Dermis blood vessel endothelial cell (primary cell): ENCODE results near the gene TEPSIN. TPM values are rescaled to one million over a fixed set of nuclear protein-coding genes. Genes with fewer than 3 reads are reported as not detected.

ENCODE experiments used
- DNase-seq: peaks from one replicate; pipeline ENCODE4 v3.0.0; 2010
- total RNA-seq: library from RNA; depleted of rRNA; stranded (reverse); fragments of >200 nt; gene quantifications from 2 replicates; pipeline ENCODE4 v1.2.3, GENCODE V29; 2014

Gene TEPSIN
- total RNA-seq, 1 donor from 2014 or later = 24.5 TPM

DNA sequence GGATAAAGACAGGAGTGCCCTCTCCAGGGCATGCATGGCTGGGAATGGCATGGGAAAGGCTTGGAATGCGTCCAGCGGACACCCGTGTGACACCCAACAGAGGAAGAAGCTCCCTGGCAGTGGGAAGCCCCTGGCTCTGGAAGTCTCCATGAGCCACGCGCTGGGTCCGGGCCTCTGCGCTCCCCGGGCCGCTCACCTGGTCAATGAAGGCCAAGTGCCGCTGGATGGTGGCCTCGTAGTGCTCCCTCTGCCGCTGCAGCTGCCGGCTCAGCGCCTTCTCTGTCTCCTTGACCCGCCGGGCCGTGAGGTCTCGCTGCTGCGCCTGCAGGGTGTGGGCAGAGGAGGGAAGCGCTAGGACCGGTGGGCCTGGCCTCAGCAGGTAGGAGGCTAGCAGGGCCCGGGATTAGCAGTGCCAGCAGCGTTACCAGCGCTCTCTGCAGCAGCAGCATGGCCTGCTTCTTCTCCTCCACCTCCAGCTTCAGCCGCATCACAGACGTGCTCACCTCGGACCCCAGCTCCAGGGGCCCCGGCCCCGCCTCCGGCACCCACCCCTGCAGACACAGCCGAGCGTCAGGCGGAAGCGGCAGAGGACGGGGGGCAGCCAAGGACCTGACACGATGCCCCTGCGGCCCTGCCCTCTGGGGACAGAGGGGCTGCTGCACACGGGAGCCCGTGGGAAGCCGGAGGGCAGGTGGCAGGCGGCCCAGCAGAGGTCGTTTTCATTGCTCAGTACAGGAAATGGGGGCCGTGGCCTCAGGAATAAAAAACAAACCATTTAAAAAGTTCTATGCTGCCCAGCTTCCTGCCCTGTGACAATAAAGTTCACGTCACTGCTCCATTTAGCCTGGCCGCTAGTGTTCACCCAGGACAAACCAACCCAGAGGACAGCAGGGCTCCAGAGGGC, 42.1 kb downstream of the TEPSIN start:
- peak; percentile 76 for DNase-seq

DNA sequence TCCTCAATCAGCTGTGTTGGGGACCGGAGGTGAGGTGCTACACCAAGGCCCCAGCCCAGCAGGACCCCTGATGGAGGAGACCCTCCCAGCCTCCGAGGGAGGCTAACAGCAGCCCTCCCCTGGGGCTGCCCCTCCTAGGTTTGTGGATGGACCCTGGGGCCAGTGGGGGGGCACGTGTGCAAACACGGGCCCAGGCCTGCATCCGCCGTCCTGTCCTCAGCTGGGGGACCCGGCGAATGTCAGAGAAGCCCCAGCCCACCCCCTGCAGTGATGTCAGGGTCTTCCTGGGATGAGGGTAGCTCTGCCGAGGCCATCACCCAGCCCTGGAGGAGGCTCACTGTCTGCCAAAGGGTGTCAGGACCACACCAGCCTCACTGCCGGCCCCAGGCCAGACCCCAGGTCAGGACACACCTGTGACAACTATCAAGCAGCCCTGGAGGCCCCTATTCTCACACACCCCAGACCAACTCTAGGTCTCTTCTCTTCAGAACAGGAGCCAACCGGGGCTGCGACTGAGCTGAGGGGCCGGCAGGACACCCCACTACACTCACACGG, 42.8 kb downstream of the TEPSIN start:
- no peak for DNase-seq

DNA sequence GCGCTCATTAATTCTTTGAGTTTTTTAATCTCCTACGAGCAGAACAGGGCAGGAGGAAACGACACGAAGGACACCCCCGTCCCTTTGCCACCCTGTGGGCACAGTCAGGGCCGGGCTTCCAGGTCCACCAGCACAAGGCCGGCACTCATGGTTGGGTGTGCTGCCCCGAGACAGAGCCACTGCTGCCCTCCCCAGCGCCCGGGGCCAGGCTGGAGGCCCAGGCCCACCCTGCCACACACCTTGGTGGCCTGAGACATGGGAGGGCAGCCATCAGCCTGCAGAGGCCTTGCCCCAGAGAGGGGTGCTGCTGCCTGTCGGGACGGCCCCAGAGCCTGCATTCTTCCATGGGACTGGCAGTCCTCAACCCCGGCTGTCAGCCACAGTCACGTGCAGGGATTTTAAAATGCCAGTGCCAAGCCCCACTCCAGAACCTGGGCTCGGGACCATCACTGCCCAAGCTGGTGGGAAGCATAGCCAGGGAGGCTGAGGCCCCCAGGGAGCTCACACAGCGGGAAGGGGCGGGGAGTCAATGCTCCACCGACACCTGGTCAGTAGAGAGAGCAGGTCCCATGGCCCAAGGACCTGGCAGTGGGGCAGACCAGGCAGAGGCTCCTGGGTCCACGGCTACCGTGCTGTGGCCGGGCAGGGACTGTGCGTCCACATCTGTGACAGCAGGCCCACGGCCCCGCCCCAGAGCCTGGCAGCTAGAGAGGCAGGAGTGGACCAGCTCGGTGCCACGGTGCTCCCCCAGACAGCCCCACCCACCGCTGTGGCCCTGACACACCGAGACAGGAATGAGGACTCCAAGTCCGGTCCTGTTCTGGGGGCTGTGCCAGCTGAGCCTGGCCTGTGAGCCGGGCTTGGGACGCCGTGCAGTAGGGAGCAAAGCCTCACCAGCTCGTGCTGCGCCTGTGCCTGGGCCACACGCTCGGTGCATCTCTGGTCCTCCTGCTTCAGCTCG, 43.6 kb downstream of the TEPSIN start:
- no peak for DNase-seq

DNA sequence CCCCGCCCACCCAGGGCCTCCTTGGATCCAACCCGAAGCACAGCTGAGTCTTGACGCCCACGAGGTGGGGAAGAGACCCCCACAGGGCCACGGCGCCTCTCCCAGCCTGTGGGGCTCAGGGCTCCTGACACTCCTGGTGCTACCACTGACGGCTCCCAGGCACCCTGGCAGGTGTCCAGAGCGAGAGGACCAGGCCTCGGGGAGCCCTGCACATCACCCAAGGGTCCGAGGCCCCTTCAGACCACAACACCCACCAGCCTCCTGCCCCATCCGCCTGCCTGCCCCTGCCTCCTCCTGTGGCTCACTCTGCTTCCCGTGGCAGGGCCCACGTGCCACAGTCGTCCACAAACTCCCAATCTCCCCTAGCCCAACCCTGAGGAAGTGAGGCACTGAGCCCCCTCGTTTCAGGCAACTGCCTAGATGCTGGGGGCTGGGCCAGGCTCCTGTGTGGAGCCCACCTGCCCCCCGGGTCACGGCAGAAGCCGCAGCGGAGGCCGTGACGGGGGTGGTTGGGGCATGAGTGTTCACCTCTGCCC, 44.6 kb downstream of the TEPSIN start:
- DNase-seq = no peak

DNA sequence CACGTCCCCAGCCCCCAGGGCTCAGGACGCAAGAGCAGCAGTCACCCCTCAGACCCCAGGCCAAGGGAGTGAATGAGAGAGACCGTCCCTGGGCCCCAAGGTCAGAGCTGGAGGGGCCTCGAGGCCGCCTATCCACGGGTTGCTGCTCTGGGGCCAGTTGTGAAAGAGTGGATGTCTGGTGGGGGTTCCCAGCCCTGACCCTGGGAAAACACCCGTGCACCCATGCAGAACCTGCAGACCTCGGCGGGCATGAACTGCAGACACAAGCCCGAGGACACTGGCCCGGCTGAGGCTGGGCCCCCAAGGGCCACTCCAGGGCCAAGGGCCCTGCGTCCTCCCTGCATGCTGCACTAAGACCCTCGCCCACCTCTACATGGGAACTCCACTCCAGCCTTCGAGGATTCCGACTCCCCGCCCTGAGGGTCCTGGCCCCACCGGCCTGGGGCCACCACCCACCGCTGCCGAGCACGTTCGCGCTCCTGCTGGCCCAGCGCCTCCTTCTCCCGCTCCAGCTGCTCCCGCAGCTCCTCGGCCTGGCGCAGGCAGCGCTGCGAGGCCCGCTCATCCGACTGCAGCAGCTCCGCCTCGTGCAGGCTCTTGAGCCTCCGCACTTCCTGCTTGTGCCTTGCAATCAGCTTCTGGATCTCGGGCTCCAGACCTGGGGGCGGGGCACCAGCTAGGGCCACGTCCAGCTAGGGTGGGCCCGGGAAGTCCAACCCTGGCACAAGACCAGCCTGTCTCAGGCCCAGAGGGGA, 45.2 kb downstream of the TEPSIN start:
- no peak for DNase-seq

DNA sequence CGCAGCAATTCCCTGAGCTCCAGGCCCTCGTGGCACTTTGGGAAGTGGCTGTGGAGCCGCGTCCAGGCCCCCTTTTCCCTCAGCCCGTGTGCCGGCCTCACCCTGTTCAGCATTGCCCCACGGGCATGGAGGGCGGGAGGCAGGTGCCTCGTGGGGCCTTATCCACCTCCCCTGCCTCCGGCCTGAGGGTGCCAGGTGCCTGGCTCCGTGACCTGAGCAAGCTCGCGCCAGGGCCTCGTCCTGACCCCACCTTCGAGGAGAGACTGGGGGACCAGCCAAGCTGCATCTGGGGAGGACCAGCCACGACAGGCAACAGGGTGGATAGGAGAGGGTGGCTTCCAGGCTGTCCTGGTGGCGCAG, 45.8 kb downstream of the TEPSIN start:
- no peak for DNase-seq

DNA sequence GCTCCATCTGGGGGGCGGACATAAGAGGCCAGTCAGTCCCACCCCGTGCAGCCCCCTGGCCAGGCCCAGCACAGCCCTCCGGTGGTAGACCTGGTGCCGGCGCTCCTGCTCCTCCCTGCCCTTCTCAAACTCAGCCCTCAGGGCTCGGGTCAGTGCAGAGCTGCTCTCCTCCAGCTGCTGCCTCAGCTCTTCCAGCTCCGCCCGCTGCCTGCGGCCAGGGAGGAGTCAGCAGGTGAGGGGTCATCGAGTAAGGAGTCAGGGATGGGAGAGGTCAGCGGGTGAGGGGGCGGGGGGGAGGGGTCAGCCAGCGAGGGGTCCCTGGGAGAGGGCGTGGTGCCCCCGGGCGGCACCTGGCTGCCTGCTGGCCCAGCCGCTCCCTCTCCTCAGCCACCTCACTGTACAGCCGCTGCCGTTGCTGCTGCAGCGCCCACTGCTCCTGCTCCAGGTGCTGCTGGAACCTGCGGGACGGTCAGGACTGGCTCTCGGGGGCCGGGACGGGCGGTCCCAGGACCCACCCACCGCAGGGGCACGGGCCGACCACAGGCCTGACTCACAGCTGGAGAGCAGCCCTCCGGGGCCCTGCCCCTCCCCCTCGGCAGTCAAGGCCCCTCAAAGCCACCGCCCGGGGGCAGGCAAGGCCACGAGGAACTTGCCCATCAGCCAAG, 46.3 kb downstream of the TEPSIN start:
- no peak for DNase-seq

DNA sequence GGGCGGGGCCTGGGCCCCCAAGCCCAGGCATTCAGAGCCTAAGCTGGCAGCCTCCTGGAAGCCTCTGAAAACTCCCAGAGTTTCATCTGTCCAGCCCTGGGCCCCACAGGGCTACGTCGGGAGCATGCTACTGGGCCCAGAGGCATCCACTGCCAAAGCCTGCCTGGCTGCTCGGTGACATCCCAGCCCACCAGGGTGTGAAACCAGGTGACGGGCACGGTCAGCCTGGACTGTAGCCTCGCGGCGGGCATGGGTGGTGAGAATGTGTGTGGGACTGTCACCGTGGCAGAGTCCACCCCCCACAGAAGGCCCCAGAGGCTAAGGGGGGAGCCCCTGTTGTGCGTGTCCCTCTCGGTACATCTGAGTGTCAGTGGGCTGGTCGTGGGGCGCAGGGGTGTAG, 47.2 kb downstream of the TEPSIN start:
- no peak for DNase-seq

DNA sequence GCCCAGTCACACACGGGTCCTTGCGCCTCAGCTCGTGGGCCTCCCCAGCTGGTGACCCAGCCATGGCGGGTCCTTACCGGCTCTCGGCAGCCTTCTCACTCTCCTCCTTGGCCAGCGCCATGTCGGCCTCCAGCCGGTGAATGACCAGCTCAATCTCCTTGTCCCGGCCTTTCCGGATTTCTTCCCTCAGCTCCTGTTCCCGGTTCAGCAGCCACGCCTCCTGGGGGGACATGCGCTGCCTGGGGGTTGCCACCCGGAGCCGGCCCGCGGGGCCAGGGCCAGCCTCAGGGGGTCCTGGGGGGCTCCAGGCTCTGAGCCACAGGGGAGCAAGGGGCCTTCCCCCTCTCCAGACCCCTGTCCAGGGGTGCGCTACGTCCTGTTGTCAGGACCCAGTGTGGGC, 47.7 kb downstream of the TEPSIN start:
- no peak for DNase-seq

DNA sequence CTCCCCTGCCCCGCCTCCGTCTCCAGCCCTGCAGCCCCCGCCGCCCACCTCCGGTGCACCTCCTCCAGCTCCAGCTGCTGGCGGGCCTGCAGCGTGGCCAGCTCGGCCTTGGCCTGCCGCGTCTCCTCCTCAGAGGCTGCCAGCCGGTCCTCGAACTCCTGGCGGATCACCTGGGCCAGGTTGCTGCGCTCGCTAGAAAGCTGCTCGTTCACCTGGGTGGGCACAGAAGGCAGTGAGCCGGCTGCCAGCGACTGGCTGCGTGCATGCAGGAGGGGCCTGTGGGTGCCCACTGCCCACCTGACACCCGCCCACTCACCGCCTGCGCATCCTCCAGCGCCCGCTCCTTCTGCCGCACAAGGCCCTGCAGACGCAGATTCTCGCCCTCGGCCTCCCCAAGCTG, 48.3 kb downstream of the TEPSIN start:
- no peak for DNase-seq

DNA sequence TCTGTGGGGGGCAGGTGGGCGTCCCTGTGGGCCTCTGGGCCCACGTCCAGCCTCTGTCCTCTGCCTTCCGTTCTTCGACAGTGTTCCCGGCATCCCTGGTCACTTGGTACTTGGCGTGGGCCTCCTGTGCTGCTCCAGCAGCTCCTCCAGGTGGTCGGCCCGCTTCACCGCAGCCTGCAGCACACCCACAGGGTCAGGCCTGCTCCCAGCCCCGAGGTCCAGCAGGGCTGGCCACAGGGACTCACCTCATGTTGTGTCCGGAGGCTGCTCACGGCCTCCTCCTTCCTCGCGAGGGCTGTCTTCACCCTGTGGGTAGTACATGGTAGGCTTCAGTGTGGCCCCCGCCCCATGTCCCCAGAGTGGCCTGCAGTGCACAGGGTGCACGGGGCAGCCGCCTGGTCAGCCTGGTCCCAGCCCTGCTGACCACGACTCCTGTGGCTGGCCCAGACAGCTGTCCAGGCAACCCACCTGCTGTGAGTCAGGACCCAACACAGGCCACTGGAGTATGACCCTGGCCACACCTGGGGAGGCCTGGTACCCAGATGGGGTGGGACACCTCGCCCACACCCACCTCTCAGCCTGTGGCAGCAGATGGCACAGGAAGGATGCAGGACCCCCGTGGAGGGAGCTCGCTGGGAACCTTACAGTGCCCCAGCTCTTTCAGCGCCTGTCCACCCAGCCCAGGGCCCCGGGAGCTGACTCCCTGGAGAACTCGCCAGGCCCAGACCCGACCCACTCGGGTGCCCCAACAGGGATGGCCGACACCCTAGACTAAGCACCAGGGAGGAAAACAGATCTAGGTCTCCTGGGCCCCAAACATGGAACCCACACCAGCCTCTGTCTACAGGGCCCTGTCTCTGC, 49.0 kb downstream of the TEPSIN start:
- peak; percentile 53 for DNase-seq

DNA sequence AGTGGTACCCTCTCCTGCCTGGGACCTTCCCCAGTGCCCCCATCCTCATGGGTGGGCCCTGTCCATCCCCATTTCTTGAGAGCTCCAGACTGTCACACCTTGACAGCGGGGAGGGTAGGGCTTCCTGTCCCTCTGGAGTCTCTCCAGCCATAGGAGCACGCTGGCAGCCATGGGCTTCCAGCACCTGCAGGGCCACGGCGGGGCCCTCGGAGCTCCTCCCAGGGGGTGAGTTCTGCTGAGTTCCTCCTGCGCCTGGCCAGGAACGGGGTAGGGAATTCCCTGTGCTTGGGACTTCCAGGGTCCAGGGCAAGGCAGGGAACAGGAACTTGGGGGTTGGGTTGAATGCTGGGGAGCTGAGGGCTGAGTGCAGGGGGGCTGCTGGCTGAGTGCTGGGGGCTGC, 49.8 kb downstream of the TEPSIN start:
- no peak for DNase-seq

DNA sequence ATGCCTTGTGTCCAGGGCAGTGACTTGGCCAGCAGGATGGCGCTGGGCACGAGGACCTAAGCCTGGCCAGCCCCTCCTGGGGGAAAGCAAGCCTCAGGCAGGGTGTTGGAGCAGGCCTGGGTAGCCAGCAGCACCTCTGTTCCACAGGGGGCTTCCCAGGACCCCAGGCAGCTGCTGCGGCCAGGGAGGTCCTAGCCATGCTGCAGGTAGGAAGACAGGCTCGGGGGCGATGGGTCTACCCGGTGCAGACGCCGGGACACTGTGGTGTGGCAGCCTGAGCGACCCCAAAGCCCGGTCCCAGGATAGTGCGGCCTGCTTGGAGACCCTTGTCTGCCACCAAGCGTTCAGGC, 50.4 kb downstream of the TEPSIN start:
- no peak for DNase-seq

DNA sequence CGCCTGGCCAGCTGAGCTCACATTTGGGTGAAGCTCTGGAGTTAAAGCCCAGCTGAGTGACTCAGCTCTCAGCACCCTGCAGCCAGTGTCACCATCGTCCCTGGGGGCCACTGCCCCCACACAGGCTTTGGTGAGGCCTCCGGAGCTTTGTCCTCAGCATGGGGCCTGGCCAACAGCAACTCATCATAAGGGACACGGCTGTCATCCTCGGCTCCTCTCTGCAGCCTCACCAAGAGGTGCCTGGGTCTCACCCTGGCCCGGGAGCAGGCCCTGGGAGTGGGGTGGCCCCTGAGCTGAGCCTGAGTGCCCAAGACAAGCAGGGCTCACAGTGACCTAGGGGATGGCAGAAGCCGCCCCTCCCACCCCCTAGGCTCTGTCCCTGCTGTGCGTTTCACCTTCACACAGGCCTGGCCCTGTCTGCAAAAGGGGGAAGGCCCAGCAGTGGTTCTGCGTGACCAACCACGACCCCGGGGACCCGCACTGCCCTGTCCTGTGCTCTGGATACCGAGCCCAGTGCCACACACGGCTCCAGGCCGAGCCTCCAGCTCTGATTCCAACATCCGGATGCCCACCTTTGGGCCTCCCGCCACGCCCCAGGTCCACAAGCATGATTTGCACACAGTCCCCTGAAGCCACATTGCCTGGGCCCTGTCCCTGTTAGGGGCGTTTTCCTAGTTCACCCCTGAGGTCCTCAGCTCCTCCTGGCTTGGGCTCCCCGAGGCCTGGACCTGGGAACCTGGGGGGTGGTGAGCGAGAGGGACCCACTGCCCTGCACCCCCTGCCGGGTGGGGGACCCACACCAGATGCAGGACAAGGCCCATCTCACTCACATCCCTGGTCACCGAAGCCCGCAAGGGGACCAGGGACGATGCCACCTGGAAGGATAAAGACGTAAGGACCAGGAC, 51.0 kb downstream of the TEPSIN start:
- DNase-seq = no peak

DNA sequence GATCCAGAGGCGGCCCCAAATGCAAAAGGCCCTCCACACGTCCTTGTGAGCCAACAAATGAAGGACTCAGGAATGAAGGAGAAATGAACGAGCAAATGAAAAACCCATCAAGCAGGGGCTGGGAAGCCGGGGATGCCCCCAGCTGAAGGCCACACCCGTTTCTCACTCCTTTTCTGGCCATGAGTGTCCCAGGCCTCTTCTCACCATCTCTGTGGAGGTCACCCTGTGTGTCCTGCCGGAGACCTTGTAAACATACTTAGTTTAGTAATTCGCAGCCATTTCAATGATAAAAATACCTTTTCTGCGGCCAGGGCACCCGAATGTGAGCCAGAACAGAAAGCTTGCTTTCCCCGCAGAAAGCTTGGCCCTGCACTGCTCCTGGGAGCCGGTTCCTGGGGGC, 51.7 kb downstream of the TEPSIN start:
- DNase-seq = no peak

DNA sequence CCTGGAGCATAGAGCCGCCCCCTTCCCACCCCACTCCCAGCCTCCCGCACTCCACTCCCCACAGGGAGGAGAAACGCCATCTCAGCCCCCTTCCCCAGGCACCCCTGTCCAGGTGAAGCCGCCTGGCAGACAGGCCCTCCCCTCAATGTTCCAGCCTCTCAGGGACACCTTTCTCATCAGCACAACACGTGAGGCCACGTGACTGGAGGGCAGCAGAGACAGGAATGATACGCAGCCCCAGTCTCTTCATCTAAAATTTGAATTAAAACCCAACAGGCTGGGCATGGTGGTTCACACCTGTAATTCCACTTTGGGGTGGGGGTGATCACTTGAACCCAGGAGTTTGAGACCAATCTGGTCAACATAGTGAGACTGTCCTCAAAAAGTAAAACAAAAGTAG, 52.7 kb downstream of the TEPSIN start:
- DNase-seq = no peak

DNA sequence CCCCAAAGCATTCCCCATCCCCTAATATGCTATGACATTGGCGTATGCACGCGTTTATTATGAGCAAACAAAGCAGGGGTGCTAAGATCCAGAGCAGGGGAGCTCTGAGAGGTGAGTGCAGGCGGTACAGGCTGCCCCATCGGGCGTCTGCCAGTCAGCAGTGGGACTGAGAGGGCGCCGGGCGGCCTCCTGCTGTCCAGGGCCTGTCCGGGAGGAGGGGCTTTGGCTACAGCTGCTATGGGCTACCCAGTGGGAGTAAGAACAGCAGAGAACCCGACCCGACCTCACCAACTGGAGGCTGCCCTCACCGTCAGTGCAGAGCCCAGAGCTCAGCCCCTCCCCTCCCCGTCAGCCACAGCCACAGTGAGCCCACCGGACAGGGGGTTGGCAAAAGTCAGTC, 54.3 kb downstream of the TEPSIN start:
- no peak for DNase-seq

DNA sequence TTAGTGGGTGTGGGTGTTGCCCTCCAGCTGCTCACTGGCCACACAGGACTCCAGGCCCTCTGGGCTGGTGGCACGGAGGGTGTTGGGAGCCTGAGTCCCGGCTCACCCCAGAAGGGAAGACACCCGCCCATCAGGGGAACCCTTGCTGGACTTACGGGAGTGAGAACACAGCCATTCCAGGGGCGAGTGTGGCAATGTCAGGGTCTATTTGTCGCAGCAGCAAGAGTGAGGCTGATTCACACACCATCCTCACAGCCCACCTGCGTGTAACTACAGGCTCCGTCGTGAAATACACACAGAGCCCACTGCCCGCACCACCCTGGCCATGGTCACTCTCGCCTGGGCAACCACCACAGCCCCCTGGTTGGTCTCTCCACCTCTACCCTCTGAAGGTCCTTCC, 55.0 kb downstream of the TEPSIN start:
- DNase-seq = no peak

DNA sequence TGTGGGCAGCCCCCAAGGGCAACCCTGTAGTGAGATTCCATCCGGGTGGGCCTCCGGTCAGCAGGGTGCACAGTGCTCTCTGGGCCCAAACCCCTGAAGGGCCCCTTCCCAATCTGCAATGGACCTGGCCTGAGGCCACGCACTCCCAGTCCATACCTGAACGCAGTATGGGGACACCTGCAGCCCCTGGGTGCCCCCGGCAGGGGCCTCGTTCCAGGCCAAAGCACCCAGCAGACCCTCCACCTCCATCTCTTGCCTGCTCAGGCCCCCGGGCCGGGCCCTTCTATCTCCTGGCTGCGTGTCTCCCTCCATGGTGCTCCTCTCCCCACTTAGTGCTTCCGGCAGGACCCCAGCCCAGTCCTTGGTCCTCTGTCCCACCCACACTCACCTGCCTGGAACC, 55.5 kb downstream of the TEPSIN start:
- DNase-seq = no peak

DNA sequence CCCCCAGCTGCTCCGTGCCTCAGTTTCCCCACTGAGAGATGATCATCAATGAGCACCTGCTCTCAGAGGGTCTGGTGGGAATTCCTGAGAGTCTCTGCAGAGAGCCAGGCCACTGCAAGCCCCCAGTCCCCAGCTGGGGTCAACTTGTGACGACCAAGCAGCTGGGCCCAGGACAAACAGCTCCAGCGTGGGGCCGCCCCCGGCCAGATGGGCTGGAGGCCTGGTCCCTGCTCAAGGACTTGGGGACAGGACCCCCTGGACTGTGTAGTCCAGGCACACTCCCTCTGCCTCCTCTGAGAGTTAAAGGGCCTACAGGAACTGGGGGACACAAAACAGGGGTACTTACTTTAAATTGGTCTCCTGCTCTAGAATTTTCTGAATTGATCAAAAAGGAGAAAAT, 56.3 kb downstream of the TEPSIN start:
- no peak for DNase-seq
